GM12891 (cell line): ENCODE measurements around the gene PCDHGB2.
"Not testable (repeated sequence)": the region's sequence is repeated elsewhere in the genome, so short reads cannot be mapped to it uniquely, and the experiment has no call there.

ENCODE experiments used
- DNase-seq: peaks from one replicate; pipeline ENCODE4 v3.0.0; 2011; ENCODE audit warnings: low spot score; ENCODE audit not compliant: insufficient read length
- FAIRE-seq: peaks from 2 replicates; lab custom pipeline; 2011; peaks lifted over from hg19 to GRCh38; lab: Jason Lieb, UNC
- PAX5 ChIP-seq: IDR thresholded peaks from 2 replicates; pipeline ENCODE4 v1.6.1; 2011; ENCODE audit warnings: low read length, moderate library complexity, mild to moderate bottlenecking; ENCODE audit not compliant: insufficient read depth, severe bottlenecking
- POLR2A ChIP-seq: IDR thresholded peaks from 2 replicates; pipeline ENCODE4 v1.6.1; 2011; ENCODE audit warnings: low read depth, low read length, control low read depth
- POLR2AphosphoS5 ChIP-seq: IDR thresholded peaks from 2 replicates; pipeline ENCODE4 v1.6.1; 2011; ENCODE audit warnings: low read depth, low read length, control low read depth
- POU2F2 ChIP-seq: IDR thresholded peaks from 2 replicates; pipeline ENCODE4 v1.6.1; 2011; ENCODE audit warnings: low read depth, mild to moderate bottlenecking, control low read depth, low read length, moderate library complexity
- SPI1 ChIP-seq: IDR thresholded peaks from 2 replicates; pipeline ENCODE4 v1.6.1; 2011; ENCODE audit warnings: low read depth, low read length, control low read depth
- TAF1 ChIP-seq: IDR thresholded peaks from 2 replicates; pipeline ENCODE4 v1.6.1; 2011; ENCODE audit warnings: low read depth, low read length, control low read depth

The PCDHGB2 gene

GRCh38 chr5:141366016-141366896 lies 6.5 kb downstream of the PCDHGB2 start:
- TF ChIP-seq POLR2AphosphoS5 (no peak), PAX5 (no peak), POU2F2 (no peak), POLR2A (no peak), TAF1 (no peak), SPI1 (no peak)
- DNase-seq (no peak), FAIRE-seq (no peak)

DNA sequence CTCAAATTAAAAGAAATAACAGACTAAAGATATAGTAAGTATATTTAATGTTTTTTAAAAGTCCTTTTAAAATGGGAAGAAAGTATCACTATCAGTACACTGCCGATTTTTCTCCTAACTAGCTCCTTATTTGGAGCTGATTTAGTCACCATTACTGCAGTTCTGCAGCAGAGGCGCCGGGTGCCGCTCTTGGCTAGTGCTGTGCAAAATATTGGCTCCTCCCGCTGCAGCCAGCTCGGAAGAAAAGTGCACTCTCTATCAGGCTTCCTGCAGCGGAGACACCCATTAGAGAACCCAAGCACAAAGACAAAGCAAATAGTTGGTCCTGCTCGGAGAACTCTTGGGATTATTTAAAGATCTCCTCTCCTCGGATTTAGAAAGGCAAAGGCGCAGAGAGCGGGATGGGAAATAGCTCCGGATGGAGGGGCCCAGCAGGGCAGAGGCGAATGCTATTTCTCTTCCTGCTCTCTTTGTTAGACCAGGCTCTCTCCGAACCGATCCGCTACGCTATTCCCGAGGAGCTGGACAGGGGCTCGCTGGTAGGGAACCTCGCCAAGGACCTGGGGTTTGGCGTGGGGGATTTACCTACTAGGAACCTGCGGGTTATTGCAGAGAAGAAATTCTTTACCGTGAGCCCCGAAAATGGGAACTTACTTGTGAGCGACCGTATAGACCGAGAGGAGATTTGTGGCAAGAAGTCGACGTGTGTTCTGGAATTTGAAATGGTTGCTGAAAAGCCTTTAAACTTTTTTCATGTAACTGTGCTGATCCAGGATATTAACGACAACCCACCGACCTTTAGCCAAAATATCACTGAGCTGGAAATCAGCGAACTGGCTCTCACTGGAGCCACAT lies 10.4 kb downstream of the PCDHGB2 start, which contains the start of gene PCDHGB3:
Gene PCDHGB3, plus strand, starts transcription at position 249 of the 855 bp plus-strand sequence. Its CDS starts 153 bp downstream, at position 402.
- TF ChIP-seq POU2F2 (no peak), SPI1 (no peak), PAX5 (no peak), POLR2A (no peak)
- DNase-seq (peak; percentile 43), FAIRE-seq (peak; percentile 5)

GRCh38 chr5:141371572-141372475 lies 12.0 kb downstream of the PCDHGB2 start:
- no peak for DNase-seq
- TF ChIP-seq SPI1 (no peak), POLR2AphosphoS5 (no peak), POLR2A (no peak), PAX5 (no peak), POU2F2 (no peak)
- FAIRE-seq = no peak

DNA sequence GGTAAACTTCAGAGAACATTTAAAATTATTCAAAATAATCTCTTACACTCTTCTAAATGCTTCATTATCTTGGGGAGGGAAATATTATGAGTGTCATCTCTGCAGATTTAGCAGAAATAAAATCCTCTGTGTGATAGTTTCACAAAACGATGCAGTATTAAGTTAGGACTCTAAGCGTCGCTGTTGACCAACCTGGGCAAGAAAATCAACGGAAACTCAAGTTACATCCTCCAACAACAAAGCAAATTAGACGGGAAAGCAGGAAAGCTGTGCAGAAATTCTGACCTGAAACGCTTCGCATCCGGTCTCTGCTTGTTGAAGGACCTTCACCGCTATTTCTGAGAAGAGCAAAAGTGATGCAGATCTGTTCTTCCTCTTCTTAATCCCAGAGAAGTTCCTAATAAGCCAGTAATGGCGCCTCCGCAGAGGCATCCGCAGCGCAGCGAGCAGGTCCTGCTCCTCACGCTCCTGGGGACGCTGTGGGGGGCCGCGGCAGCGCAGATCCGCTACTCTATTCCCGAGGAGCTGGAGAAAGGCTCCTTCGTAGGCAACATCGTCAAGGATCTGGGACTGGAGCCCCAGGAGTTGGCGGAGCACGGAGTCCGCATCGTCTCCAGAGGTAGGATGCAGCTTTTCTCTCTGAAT lies 14.0 kb downstream of the PCDHGB2 start, which contains the start of gene PCDHGA6:
Gene PCDHGA6, plus strand, starts transcription at position 219 of the 645 bp plus-strand sequence. Its CDS starts 193 bp downstream, at position 412.
- TF ChIP-seq POU2F2 (no peak), SPI1 (no peak), POLR2A (no peak), PAX5 (no peak), TAF1 (no peak), POLR2AphosphoS5 (no peak)
- DNase-seq (no peak), FAIRE-seq (no peak)

DNA sequence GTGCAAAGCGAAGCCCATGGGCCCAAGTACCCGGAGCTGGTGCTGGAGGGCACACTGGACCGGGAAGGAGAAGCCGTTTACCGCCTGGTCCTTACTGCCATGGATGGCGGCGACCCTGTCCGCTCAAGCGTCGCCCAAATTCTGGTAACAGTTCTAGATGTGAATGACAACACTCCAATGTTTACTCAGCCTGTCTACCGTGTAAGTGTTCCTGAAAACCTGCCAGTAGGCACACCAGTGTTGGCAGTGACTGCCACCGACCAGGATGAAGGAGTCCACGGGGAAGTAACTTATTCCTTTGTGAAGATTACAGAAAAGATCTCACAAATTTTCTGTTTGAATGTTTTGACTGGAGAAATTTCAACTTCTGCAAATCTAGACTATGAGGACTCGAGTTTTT lies 14.8 kb downstream of the PCDHGB2 start:
- FAIRE-seq = no peak
- TF ChIP-seq POU2F2 (no peak), PAX5 (no peak), SPI1 (no peak), POLR2AphosphoS5 (no peak), TAF1 (no peak), POLR2A (no peak)
- DNase-seq = no peak

DNA sequence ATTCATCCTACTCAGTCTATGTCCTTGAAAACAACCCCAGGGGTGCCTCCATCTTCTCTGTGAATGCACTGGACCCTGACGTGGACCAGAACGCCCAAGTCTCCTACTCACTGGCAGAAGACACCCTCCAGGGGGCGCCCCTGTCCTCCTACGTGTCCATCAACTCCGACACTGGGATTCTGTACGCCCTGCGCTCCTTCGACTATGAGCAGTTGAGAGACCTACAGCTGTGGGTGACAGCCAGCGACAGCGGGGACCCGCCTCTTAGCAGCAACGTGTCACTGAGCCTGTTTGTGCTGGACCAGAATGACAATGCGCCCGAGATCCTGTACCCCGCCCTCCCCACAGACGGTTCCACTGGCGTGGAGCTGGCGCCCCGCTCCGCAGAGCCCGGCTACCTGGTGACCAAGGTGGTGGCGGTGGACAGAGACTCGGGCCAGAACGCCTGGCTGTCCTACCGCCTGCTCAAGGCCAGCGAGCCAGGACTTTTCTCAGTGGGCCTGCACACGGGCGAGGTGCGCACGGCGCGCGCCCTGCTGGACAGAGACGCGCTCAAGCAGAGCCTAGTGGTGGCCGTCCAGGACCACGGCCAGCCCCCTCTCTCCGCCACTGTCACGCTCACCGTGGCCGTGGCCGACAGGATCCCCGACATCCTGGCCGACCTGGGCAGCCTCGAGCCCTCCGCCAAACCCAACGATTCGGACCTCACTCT lies 15.8 kb downstream of the PCDHGB2 start:
- not testable (repeated sequence) for FAIRE-seq

DNA sequence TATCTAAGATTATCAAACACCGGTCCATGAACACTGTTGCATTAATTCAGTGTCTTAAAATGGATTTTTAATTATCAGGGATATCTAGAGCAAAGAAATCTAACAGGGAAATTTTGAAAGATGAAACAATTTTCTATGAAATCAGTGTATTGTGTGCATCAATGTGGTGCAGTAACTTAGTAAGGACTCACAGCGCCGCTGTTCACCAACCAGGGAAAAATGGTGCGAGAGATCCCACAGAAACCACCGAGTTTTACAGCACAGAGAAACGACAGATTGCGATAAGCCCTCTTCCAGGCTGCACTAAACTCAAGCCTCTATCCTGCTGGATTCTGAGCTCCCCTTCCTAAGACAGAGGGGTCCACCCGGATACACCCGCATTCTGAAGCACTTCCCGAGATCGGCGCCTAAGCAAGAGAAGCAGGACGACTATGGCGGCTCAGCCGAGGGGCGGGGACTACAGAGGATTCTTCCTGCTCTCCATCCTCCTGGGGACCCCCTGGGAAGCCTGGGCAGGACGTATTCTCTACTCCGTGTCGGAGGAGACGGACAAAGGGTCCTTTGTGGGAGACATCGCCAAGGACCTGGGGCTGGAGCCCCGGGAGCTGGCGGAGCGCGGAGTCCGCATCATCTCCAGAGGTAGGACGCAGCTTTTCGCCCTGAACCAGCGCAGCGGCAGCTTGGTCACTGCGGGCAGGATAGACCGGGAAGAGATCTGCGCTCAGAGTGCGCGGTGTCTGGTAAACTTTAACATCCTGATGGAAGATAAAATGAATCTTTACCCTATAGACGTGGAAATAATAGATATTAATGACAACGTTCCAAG lies 22.9 kb downstream of the PCDHGB2 start, which contains the start of gene PCDHGA7:
Gene PCDHGA7, plus strand, starts transcription at position 274 of the 826 bp plus-strand sequence. Its CDS starts 158 bp downstream, at position 432.
- FAIRE-seq = no peak
- DNase-seq = no peak

More for the DNA sequence above, 15.8 kb downstream of the PCDHGB2 start:
- not testable (repeated sequence) for DNase-seq

More for the DNA sequence above, 22.9 kb downstream of the PCDHGB2 start, which contains the start of gene PCDHGA7:
- TF ChIP-seq TAF1 (no peak), POLR2A (no peak), POU2F2 (no peak), SPI1 (no peak), PAX5 (no peak), POLR2AphosphoS5 (no peak)
